Loucy (cell line): ENCODE measurements around the gene FLOT1.

Experiments used
- EZH2phosphoT487 ChIP-seq: fragments of 200-600 bp; IDR thresholded peaks from 2 replicates; pipeline ENCODE4 v1.6.1; 2018; ENCODE audit warnings: antibody characterized with exemption, mild to moderate bottlenecking, moderate library complexity, borderline replicate concordance
- TF ChIP-seq, protein P1 (sequence below): fragments of 200-600 bp; sonication (generic); conservative IDR thresholded peaks from 2 replicates; pipeline ENCODE4 v1.5.1; 2014; ENCODE audit warnings: mild to moderate bottlenecking, antibody characterized with exemption, low read length

DNA sequence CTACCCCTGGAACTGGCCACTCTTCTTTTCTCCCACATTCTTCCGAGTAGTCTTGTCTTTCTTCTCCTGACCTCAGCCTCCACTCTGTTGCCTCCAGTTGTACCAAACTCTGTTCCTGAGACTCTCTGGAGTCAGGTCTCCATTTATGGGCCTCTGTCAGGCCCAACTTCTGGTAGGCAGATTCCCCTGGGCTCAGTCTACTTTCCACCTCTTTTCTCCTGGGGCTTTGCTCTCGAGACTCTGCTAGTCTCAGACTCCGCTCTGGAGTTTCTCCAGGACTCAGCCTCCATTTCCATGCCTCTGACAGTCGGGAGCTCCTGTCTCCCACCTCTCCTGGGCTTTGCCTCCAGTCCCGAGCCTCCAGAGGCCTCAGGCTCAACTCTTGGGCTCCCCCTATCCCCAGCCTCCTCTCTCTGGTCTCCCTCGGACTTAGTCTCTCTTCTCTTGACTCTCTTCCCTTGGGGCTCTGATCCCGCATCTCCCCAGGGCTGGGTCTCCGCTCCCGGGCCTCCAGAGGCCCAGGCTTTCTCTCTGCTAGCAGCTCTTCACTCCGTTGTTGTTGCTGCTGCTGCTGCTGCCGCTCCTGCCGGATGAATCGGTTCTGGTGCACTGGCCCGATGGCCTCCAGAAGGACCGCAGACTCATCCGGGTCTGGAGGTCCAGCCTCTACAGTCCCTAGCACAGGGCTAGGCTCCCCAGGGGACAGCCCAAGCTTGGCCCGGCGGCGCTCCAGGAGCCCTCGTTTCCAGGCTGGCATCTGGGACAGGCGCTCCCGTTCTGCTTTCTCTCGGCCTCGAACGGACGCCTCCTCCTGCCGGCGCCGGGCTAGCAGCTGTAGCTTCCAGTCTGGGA lies 57.1 kb downstream of the FLOT1 start:
- TF ChIP-seq, protein P1, sequence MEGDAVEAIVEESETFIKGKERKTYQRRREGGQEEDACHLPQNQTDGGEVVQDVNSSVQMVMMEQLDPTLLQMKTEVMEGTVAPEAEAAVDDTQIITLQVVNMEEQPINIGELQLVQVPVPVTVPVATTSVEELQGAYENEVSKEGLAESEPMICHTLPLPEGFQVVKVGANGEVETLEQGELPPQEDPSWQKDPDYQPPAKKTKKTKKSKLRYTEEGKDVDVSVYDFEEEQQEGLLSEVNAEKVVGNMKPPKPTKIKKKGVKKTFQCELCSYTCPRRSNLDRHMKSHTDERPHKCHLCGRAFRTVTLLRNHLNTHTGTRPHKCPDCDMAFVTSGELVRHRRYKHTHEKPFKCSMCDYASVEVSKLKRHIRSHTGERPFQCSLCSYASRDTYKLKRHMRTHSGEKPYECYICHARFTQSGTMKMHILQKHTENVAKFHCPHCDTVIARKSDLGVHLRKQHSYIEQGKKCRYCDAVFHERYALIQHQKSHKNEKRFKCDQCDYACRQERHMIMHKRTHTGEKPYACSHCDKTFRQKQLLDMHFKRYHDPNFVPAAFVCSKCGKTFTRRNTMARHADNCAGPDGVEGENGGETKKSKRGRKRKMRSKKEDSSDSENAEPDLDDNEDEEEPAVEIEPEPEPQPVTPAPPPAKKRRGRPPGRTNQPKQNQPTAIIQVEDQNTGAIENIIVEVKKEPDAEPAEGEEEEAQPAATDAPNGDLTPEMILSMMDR: peak; percentile 51
- TF ChIP-seq EZH2phosphoT487: no peak
